NB4 (cell line): Measurements from ENCODE around the gene RNF130.

ENCODE experiments used
- DNase-seq: peaks from one replicate; pipeline ENCODE4 v3.0.0; 2010; ENCODE audit warnings: low read depth
- H3K4me3 ChIP-seq: one replicate; pipeline ENCODE4 v1.5.1; 2011; ENCODE audit warnings: mild to moderate bottlenecking, low read depth, low read length, moderate library complexity
- CTCF ChIP-seq: IDR thresholded peaks from one replicate; pipeline ENCODE4 v1.5.1; 2012; ENCODE audit warnings: low read depth, low read length
- MAX ChIP-seq: IDR thresholded peaks from 2 replicates; pipeline ENCODE4 v1.6.1; 2011; ENCODE audit warnings: low read depth, low read length
- MYC ChIP-seq: IDR thresholded peaks from 2 replicates; pipeline ENCODE4 v1.6.1; 2011; ENCODE audit warnings: low read depth, low read length
- POLR2A ChIP-seq: IDR thresholded peaks from 2 replicates; pipeline ENCODE4 v1.6.1; 2011; ENCODE audit warnings: mild to moderate bottlenecking; ENCODE audit not compliant: insufficient read length; ENCODE audit errors: extremely low read depth

Gene RNF130

GRCh38 chr5:179906294-179906794 lies 165.2 kb downstream of the RNF130 start:
- TF ChIP-seq CTCF (no peak), MYC (no peak), MAX (no peak), POLR2A (no peak)
- DNase-seq: no peak
- H3K4me3 ChIP-seq: peak overlapping the region; percentile 70

GRCh38 chr5:179905161-179905560 lies 166.4 kb downstream of the RNF130 start:
- H3K4me3 ChIP-seq: no peak overlapping the region
- TF ChIP-seq CTCF: no peak
- TF ChIP-seq POLR2A: no peak
- TF ChIP-seq MAX: no peak
- no peak for TF ChIP-seq MYC
- peak; percentile 32 for DNase-seq
